Nephron progenitor cell (in vitro differentiated cells): ENCODE results near the gene CPT2.
"Not testable (repeated sequence)": the region's sequence is repeated elsewhere in the genome, so short reads cannot be mapped to it uniquely, and the experiment has no call there.

Experiments
- DNase-seq: peaks from one replicate; pipeline ENCODE4 v3.0.0; 2021
- H3K27ac Mint-ChIP-seq: 2 replicates; pipeline ENCODE4 v1.8.0; 2021; ENCODE audit warnings: mild to moderate bottlenecking, moderate library complexity, mixed read lengths
- H3K27me3 Mint-ChIP-seq: 2 replicates; pipeline ENCODE4 v1.8.0; 2021; ENCODE audit warnings: mild to moderate bottlenecking, low read depth, mixed read lengths; ENCODE audit not compliant: poor library complexity
- H3K36me3 Mint-ChIP-seq: 2 replicates; pipeline ENCODE4 v1.8.0; 2021; ENCODE audit warnings: low read depth, mixed read lengths
- H3K4me1 Mint-ChIP-seq: 2 replicates; pipeline ENCODE4 v1.8.0; 2021; ENCODE audit warnings: mixed read lengths
- H3K4me3 Mint-ChIP-seq: 2 replicates; pipeline ENCODE4 v1.8.0; 2021; ENCODE audit warnings: mild to moderate bottlenecking, moderate library complexity, mixed read lengths
- H3K9me3 Mint-ChIP-seq: 2 replicates; pipeline ENCODE4 v1.8.0; 2021; ENCODE audit warnings: mild to moderate bottlenecking, moderate library complexity, mixed read lengths
- TF ChIP-seq, protein P1 (sequence below): fragments of 200-600 bp; sonication (generic); IDR thresholded peaks from 2 replicates; pipeline ENCODE4 v1.5.0; 2021; ENCODE audit warnings: antibody characterized with exemption

Gene CPT2

DNA sequence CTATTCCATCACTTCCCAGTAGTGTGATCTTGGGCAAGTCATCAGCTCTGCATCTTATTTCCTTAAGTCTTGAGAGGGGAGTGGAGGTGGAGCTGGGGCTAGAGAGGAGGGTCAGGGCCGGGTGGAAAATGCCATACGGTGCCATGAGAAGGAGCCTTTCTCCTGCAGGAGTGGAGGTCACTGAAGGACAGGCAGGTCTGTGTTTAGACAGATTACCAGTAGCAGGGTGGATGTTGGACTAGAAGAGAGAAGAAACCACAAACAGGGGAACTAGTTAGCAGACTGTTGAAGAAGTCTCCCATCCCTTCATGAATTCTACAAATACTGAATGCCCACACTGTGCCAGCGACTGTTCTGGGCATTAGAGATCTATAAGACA, 13.9 kb upstream of the CPT2 start:
- Mint-ChIP-seq H3K9me3 (no peaks in the 10 kb centered on the region), H3K36me3 (no peaks in the 10 kb centered on the region)
- TF ChIP-seq, protein P1, sequence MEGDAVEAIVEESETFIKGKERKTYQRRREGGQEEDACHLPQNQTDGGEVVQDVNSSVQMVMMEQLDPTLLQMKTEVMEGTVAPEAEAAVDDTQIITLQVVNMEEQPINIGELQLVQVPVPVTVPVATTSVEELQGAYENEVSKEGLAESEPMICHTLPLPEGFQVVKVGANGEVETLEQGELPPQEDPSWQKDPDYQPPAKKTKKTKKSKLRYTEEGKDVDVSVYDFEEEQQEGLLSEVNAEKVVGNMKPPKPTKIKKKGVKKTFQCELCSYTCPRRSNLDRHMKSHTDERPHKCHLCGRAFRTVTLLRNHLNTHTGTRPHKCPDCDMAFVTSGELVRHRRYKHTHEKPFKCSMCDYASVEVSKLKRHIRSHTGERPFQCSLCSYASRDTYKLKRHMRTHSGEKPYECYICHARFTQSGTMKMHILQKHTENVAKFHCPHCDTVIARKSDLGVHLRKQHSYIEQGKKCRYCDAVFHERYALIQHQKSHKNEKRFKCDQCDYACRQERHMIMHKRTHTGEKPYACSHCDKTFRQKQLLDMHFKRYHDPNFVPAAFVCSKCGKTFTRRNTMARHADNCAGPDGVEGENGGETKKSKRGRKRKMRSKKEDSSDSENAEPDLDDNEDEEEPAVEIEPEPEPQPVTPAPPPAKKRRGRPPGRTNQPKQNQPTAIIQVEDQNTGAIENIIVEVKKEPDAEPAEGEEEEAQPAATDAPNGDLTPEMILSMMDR = no peak

DNA sequence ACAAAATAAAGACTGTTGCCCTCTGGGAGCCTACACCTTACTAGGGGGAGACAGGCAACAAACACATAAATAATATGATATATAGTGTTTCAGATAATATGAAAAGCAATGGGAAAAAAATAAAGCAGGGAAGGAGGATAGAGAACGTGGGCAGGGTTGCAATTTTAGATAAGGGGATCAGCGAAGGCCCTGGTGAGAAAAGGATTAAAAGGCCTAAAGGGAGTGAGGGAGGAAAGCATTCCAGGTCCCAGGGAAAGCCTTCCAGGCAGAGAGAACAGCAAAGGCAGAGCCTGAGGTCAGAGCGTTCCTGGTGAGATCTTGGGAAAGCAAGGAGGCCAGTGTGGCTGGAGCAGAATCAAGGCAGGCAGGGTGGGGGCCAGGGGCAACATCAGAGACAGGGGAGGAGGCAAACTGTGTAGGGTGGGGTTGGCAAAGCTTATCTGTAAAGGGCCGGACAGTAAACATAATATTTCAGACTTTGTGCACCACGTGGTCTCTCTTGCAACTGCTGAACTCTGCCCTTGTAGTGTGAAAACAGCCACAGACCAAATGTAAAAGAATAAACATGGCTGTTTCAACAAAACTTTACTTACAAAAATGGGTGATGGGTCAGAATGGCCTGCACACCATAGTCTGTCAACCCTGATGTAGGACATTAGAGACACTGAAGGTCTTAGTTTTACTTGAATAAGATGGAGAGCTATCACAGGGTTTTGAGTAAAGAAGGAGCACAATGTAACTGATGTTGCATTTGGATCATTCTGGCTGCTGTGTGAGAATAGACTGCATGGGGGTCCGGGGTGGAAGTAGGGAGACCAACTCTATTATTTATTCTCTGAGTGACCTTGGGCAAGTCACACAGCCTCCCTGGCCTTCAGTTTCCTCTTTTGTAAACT, 13.3 kb upstream of the CPT2 start:
- Mint-ChIP-seq H3K36me3 (no peaks in the 10 kb centered on the region), H3K27me3 (peaks cover 15% of the 10 kb centered on the region), H3K4me1 (no peaks in the 10 kb centered on the region), H3K9me3 (no peaks in the 10 kb centered on the region), H3K4me3 (no peak overlapping the region), H3K27ac (no peak overlapping the region)
- TF ChIP-seq, protein P1 = no peak
- no peak for DNase-seq

More for the DNA sequence above, 13.9 kb upstream of the CPT2 start:
- no peaks in the 10 kb centered on the region for H3K4me1 Mint-ChIP-seq
- no peak overlapping the region for H3K4me3 Mint-ChIP-seq
- DNase-seq = no peak
- H3K27ac Mint-ChIP-seq = no peak overlapping the region
- H3K27me3 Mint-ChIP-seq = peaks cover 15% of the 10 kb centered on the region

DNA sequence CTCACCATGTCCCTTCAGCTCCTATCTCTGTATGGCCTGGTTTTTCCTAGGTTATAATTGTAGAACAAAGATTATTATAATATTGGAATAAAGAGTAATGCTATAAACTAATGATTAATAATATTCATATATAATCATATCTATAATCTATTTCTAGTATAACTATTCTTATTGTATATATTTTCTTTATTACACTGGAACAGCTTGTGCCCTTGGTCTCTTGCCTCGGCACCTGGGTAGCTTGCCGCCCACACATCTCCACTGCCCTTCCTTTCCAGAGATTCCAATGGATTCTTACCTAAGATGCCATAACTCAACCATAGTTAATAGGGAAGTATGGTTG, 10.7 kb upstream of the CPT2 start:
- peaks cover 12% of the 10 kb centered on the region for H3K27me3 Mint-ChIP-seq
- TF ChIP-seq, protein P1 = peak; percentile 50
- not testable (repeated sequence) for H3K4me3 Mint-ChIP-seq, H3K36me3 Mint-ChIP-seq, DNase-seq, H3K4me1 Mint-ChIP-seq, H3K27ac Mint-ChIP-seq, H3K9me3 Mint-ChIP-seq

DNA sequence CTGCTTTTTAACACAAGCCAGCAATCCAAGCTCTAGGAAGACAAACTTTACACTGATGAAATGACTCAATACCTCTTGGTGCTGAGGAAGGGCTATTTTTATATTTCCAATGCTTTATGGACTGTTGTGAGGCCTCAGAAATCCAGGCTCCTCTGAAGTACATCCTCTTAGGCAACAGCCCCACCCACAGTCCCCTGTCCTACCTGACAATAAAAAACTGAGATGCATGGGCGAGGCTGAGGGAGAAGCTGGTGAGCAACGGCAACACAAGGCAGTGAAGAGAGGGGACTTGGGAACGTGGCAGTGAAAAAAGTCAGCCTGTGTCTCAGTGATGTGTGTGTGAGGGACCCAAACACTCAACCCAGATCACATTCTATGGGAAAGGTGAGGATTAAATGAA, 10.1 kb upstream of the CPT2 start:
- TF ChIP-seq, protein P1 = no peak
- H3K4me1 Mint-ChIP-seq = peaks cover 7% of the 10 kb centered on the region
- H3K27me3 Mint-ChIP-seq = peaks cover 9% of the 10 kb centered on the region
- H3K27ac Mint-ChIP-seq = no peak overlapping the region
- no peak for DNase-seq
- no peaks in the 10 kb centered on the region for H3K9me3 Mint-ChIP-seq
- H3K36me3 Mint-ChIP-seq = no peaks in the 10 kb centered on the region
- no peak overlapping the region for H3K4me3 Mint-ChIP-seq

DNA sequence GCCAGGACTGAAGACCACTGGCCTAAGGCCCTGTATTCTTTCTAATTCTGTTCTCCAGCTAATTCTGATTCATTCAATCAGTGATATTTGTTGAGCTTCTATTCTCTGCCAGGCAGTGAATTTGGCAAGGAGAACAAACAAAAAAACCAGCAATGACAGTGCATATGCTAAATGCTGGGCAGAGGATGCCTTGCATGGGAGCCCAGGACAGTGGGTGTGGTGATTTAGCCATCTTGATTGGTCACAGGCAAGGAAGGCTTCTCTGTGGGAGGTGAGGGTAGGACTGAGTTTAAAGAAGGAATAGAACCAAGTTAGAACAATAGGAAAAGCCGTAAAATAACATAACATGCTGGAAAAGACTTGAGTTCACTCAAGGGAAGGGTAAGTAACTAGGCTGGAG, 9.2 kb upstream of the CPT2 start:
- DNase-seq = no peak
- no peaks in the 10 kb centered on the region for H3K9me3 Mint-ChIP-seq
- H3K36me3 Mint-ChIP-seq = no peaks in the 10 kb centered on the region
- H3K4me3 Mint-ChIP-seq = no peak overlapping the region
- peaks cover 9% of the 10 kb centered on the region for H3K27me3 Mint-ChIP-seq
- peaks cover 7% of the 10 kb centered on the region for H3K4me1 Mint-ChIP-seq
- H3K27ac Mint-ChIP-seq = no peak overlapping the region
- TF ChIP-seq, protein P1 = no peak

DNA sequence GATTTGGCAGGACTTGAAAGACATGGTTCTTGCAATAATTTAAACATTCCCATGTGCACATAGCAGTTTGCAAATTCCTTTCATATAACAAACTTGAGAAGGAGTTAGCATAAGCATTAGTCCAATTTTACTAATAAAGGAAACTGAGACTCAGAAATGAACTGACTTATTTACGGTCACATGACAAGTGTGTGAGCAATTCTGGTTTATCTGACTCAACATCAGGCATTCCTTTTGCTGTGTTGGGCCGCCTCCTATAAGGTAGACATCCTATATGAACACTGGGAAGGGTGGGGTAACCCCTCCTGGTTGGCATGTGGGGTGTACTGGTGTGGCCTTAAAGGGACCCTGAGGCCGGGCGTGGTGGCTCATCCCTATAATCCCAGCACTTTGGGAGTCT, 8.5 kb upstream of the CPT2 start:
- H3K36me3 Mint-ChIP-seq = no peaks in the 10 kb centered on the region
- no peak overlapping the region for H3K4me3 Mint-ChIP-seq
- TF ChIP-seq, protein P1 = no peak
- peaks cover 12% of the 10 kb centered on the region for H3K27me3 Mint-ChIP-seq
- H3K9me3 Mint-ChIP-seq = no peaks in the 10 kb centered on the region
- peaks cover 7% of the 10 kb centered on the region for H3K4me1 Mint-ChIP-seq
- H3K27ac Mint-ChIP-seq = no peak overlapping the region
- no peak for DNase-seq
